Dermis microvascular lymphatic vessel endothelial cell (primary cell): ENCODE data around the gene SAFB2. TPM values are rescaled to one million over a fixed set of nuclear protein-coding genes. Genes with fewer than 3 reads are reported as not detected.

Source experiments
- DNase-seq, 2 donors: peaks; one replicate each; pipeline versions ENCODE4 v3.0.0 to v3.0.0-alpha.2; 2010; ENCODE audit warnings: low read depth in 2 of 2
- total RNA-seq: library from RNA; depleted of rRNA; stranded (reverse); fragments of >200 nt; gene quantifications from 2 replicates; pipeline ENCODE4 v1.2.1, GENCODE V29; 2014

The SAFB2 gene
- total RNA-seq, 1 donor from 2014 or later, result 19.4 TPM

DNA sequence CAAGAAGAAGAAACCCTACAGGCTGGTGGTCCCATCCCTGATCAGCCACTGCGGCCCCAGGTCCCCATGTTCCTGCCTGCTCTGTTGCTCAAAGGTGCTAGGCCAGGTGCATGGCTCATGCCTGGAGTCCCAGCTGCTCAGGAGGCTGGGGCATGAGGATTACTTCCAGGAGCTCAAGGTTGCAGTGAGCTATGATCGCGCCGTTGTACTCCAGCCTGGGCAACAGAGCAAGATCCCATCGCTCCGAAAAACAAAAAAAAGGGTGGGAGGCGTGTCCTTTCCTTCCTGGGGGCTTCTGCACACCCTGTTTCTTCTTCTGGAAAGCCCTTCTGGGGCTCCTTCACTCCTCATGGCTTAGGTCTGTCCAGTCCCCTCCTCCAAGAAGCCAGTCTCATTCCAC, 42.9 kb downstream of the SAFB2 start:
- no peak for DNase-seq

GRCh38 chr19:5579286-5579685, 43.3 kb downstream of the SAFB2 start:
- no peak for DNase-seq

DNA sequence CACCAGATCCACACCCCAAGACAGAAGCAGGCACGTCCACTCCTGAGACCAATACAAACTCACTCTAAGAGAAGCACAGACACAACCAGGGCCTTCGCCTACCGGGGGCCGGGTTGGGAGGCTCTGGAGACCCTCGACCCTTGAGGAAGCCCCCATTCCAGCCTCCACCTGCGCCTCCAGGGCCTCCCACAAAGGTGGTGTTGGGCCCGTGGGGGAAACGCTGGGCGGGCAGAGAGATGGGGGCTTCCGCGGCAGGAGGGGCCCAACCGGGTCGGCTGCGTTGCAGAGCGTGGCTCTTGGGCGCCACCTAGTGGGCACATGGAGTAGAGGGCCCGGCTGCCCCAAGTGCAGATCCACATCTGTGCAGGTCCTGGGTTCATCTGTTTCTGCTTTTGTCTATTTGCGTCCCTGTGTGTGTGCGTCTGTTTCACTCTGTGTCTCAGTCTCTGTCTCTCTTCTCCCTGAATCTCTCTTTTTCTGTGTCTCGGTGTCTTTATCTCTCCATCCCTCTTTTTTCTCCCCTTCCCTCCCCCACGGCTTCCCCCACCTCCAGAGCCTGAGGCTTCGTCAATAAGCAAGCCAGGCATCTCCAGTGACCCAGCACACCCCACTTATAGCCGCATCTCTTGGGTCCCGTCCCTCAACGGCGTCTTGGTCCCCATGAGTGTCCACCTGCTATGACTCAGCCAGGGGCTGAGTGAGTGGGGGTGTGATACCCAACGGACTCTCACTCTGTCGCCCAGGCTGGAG, 44.3 kb downstream of the SAFB2 start:
- DNase-seq, result peak; percentile 14 to 44

DNA sequence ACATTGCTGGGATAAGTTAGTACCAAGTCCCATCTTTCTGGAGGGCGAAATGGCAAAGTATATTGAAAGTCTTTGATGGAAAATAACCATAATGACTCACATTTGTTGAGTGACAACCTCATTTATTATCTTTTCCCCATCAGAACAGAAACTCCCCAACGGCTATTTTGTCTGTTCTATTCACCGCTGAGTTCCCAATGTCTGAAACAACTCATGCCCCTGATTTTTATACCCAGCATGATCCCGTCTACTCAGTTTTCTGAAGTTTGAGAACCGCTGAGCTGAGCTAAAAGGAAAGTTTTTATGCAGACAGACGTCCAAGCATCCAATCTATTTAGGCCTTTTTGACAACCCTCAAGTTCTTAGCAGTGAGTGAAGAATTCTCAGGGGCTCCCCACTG, 47.0 kb downstream of the SAFB2 start:
- DNase-seq, result no peak

GRCh38 chr19:5572556-5573286, 49.9 kb downstream of the SAFB2 start:
- DNase-seq, result no peak

GRCh38 chr19:5571777-5572176, 50.8 kb downstream of the SAFB2 start:
- no peak for DNase-seq

GRCh38 chr19:5567970-5568407, 54.6 kb downstream of the SAFB2 start:
- DNase-seq, result no peak

DNA sequence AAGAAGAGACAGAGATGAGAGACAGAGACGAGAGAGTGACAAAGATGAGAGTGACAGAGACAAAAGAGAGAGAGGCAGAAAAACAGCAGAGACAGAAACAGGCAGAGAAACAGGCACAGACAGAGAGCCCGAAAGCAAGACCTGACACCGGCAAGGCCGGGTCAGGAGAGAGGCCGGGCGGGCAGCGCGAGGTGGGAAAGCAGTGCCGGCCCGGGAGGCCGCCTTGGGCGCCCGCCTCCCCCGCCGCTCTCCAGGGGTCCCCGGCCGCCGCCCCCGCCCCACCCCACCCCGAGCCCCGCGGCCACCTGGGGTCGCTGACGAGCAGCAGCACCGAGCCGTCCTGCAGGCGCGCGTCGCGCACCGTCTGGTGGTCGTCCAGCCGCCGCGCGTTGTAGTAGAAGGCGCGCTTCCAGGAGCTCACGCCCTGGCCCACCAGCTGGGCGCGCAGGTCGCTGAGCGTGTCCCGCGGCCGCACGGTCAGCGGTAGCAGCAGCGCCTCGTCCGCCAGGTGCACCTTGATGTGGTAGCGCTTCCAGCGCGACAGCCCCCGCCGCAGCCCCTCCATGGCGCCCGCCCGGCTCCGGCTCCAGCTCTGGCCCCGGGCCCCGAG, 55.1 kb downstream of the SAFB2 start, which contains the start of gene TINCR:
TINCR (minus strand) TSS at position 594 of the 610 bp plus-strand sequence.
- DNase-seq, result no peak

- DNase-seq, result no peak
Observed at GRCh38 chr19:5564930-5565329, 57.6 kb downstream of the SAFB2 start.

- no peak for DNase-seq
Observed at GRCh38 chr19:5563935-5564612, 58.5 kb downstream of the SAFB2 start.

DNA sequence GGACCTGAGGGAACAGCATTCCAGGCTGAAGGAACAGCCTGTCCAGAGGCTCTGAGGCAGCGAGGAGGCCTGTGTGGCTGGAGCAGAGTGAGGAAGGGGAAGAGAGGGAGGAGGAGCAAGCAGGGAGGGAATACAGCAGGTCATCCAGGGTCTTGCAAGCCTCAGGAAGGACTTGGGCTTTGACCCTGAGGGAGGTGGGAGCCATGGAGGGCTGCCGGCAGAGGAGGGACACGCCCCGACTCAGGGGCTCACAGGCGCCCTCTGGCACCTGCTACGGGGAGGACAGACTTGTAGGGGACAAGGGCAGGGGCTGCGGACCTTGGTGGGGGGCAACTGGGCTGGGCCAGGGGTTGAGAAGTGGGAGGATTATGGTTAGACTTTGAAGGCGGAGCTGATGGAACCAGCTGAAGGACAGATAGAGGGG, 59.6 kb downstream of the SAFB2 start:
- DNase-seq, result no peak

GRCh38 chr19:5562280-5562679, 60.3 kb downstream of the SAFB2 start:
- DNase-seq, result no peak

DNA sequence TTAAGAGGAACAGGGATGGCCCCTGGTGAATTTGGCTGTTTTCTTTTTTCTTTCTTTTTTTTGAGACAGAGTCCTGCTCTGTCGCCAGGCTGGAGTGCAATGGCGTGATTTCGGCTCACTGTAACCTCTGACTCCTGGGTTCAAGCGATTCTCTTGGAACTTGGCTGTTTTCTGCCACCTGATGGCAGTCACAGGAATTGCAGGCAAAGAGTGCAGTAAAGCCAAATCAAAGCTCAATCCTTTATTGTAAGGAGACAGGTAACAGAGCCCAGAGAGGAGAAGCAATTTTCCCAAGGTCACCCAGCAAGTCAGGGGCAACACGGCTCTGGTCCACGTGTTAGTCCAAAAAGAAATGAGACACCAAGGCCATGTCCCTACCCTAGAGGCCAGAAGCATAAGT, 61.0 kb downstream of the SAFB2 start:
- no peak for DNase-seq

GRCh38 chr19:5560156-5560555, 62.4 kb downstream of the SAFB2 start:
- DNase-seq, result no peak

DNA sequence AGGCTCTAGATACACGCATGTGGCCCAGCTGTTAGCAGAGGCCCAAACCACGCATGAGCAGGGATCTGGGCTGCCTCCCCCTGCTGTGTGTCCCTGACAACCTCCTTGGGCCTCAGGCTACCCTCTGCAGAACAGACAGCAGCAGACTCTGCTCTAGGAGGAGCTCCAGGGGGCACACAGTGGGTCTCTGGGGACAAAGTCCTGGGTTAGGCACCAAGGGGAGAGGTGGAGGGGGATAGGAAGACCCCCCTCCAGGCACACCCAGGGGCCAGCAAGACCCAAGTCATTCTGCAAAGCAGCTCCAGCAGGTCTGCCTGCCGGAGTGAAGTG, 62.8 kb downstream of the SAFB2 start:
- DNase-seq, result no peak

DNA sequence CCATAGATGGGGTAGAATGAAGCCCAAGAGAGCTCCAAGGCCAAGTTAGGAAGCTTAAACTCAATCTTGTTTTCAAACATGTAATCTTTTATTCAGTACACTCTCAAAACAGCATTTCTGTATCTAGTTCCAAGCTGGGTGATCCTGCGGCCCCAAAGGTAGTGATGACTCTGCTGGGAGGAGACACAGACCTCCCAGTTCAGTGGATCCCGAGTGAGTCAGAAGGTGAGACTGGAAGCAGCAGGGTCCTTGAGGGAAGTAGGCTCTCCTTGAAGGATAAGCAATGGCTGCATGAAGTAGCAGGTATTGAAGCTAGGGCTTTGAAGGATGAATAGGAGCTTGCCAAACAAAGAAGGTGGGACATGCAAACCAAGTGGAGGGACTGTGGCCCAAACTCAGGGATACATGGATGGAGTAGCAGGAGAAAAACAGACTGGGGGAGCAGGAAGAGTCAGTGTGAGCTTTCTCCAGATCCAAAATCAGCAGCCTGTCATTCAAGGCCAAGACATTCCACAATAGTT, 64.4 kb downstream of the SAFB2 start:
- no peak for DNase-seq

DNA sequence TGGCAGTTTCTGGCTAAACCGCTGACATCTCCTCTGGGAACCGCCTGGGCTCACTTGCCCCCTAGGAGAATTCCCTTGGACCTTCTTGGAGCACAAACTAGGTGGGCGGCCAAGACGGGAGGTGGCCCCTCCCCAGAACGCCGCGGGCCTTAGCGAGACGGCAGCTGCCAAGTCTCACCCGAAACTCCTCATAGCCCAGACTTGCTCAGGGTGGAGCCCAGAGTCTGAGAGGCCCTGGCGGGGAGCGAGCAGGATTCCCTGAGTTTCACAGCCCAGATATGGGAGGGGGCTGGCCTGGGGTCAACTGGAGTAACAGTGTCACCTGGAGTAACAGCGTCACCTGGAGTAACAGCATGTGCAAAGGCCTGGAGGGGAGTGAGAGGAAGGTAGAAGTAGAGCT, 64.9 kb downstream of the SAFB2 start:
- DNase-seq, result no peak

DNA sequence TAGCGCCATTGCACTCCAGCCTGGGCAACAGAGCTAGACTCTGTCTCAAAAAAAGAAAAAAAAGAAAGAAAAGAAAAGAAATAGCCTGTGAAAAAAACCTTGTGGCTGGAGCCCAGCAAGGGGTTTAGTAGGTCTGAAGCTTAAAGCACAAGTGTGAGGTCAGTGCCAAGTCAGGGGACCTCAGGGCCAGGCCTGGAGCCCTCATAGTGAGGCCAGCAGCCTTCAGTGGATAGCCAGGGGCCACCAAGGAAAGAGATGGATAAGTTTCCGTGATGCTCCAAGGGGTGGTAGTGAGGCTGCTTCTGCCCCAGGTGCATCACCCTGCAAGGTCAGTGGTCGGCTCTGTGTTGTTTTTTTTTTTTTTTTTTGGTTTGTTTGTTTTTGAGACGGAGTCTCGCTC, 67.7 kb downstream of the SAFB2 start:
- DNase-seq, result no peak

- no peak for DNase-seq
Observed at GRCh38 chr19:5553892-5554291, 68.7 kb downstream of the SAFB2 start.

GRCh38 chr19:5547881-5548280, 74.7 kb downstream of the SAFB2 start:
- DNase-seq, result peak in 1 of 2 donors; percentile 17

GRCh38 chr19:5545984-5546383, 76.6 kb downstream of the SAFB2 start:
- DNase-seq, result no peak

DNA sequence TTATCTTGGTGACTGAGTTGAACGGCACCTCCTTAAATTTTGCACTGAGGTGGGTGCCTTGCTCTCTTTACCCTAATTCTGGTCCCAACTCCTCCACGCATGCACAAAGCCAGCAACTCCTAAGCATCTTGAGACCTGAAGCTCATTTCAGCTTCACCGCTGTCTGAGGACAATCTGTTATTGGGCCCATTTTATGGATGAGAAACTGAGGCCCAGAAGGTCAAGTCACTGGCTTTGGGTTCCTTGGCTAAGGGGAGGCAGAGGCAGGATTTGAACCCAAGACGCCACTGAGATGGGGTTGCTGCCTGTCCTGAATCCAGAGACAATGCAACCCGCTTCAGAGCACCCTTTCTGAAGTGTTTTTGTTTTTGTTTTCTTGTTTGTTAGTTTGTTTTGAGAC, 77.5 kb downstream of the SAFB2 start:
- DNase-seq, result no peak
